HG03432 (cell line): ENCODE measurements around the gene MCCD1.

ENCODE experiments used
- ATAC-seq: cut with Tn5 transposase; IDR thresholded peaks from one replicate; pipeline ENCODE4 v1.9.1; 2021; ENCODE audit warnings: mild to moderate bottlenecking, moderate library complexity; ENCODE audit not compliant: unreplicated experiment

MCCD1 gene

GRCh38 chr6:31510007-31510406 is 18.8 kb upstream of the MCCD1 start:
- ATAC-seq, result no peak

DNA sequence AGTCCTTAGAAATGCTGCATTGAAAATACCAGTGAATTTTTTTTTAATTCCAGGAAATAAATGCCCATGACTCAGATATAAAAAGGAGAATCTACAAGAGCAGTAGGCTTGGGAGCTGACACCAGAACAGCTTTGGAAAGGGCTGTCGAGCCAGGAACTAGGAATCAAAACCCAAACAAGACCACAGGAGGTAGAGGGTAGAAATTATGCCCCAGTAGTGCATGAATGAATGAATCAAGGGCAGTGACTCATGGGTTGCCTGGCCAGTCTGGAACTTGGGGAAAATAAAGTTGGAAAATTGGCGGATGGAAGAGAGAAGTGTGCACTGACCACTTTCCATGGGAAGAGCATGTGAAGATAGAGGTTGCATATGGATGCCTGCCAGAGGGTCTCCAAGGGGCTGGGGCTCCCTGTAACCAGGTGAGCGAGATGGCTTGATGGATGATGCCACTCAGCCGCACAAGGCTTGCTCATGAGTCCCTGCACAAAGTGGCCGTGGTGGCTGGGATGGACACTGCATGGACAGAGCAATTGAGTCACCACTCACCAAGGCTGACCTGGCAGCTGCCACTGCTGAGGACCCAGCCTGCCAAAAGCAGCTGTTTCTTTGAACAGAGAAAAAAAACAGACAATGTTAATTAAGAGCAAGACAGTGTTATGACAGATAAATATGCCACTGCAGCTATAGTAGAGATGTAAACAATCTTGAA is 15.2 kb upstream of the MCCD1 start:
- ATAC-seq, result no peak

DNA sequence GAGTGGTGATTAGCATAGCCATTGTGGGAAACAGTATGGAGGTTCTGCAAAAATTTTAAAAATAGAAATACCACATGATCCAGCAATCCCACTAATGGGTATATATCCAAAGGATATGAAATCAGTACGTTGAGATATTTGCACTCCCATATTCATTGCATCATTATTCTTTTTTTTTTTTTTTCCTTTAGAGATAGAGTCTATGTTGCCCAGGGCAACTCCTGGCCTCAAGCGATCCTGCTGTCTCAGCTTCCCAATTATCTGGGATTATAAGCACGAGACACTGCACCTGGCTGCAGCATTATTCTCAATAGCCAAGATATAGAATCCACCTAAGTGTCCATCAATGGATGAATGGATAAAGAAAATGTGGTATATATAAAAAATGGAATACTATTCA is 6.9 kb upstream of the MCCD1 start:
- ATAC-seq, result no peak

- ATAC-seq, result no peak
Observed at GRCh38 chr6:31525553-31525931, 3.2 kb upstream of the MCCD1 start.

DNA sequence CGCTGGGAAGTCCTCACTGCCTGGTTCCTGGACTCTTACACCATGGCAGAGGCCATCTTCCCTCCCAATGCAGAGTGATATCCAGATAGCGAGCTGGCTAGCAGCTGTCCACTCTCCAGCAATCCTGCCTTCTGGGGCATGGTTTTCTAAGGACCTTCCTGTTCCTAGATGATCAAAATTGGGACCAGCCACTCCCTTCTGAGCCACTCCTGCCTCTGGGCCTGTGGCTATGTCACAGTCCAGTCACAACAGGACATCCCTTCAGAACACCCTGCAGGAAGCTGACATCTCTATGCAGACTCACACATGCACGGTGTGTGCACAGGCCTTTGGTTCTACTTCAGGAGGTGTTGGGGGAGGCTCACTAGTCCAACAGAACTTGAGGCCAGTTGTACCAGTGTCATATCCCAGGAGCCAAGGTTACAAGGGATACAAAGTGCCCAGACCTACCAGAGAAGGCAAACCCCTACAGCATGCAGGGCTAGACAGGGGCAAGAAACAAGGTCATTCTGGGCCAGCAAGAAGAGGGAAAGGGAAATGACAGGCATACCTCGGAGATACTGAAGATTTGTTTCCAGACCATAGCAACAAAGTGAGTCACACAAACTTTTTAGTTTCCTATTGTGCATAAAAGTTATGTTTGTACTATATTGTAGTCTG is 2.7 kb upstream of the MCCD1 start:
- ATAC-seq, result no peak

- no peak for ATAC-seq
Observed at GRCh38 chr6:31528307-31528777, 420 bp upstream of the MCCD1 start.

- ATAC-seq, result no peak
Observed at GRCh38 chr6:31529329-31530150, 778 bp downstream of the MCCD1 start.

- ATAC-seq, result no peak
Observed at GRCh38 chr6:31530659-31531058, 1.9 kb downstream of the MCCD1 start.

DNA sequence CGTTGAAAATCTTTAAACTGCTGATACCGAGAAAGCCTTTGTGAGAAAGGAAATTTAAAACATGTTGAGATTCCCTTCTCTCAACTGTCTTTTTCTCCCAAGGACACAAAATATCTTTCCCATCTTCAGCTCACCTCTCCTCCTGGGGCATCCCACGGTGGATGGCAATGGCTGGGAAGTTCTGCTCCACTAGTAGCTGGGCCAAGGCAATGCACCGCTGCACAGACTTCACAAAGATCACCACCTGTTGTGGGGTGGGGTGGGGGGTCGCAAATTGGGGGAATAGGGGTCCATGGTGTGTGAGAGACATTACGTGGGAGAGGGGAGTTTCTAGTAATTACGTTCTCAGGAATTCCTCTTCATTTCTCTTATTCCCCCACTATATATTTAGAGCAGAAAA is 2.4 kb downstream of the MCCD1 start:
- ATAC-seq, result no peak

DNA sequence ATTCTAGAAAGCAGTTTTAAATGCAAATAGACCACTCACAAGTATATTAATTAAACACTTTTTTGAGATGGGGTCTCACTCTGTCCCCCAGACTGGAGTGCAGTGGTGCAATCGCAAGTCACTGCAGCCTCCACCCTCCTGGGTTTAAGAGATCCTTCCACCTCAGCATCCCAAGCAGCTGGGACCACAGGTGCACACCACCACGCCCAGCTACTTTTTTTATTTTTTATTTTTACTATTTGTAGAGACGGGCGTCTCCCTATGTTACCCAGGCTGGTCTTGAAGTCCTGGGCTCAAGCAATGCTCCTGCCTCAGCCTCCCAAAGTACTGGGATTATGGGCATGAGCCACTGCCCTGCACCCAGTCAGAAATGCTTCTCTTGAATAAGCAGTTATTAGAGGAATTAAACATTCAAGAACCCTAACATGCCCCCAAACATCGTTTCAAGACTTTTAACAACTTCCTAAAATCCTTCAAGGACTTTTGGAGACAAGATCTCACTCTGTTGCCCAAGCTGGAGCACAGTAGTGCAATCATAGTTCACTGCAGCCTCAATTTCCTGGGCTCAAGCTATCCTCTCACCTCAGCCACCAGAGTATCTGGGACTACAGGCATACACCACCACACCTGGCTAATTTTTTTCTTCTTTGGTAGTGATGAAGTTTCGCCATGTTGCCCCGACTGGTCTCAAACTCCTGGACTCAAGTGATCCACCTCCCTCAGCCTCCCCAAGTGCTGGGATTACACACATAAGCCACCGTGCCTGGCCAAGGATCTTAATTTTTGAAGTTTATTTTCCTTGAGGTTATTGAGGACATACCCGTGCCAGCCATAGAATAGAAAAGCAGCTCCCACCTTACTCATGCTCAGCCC is 3.2 kb downstream of the MCCD1 start:
- no peak for ATAC-seq

GRCh38 chr6:31532644-31533454 is 4.1 kb downstream of the MCCD1 start:
- ATAC-seq, result no peak

GRCh38 chr6:31533455-31533841 is 4.7 kb downstream of the MCCD1 start:
- no peak for ATAC-seq

DNA sequence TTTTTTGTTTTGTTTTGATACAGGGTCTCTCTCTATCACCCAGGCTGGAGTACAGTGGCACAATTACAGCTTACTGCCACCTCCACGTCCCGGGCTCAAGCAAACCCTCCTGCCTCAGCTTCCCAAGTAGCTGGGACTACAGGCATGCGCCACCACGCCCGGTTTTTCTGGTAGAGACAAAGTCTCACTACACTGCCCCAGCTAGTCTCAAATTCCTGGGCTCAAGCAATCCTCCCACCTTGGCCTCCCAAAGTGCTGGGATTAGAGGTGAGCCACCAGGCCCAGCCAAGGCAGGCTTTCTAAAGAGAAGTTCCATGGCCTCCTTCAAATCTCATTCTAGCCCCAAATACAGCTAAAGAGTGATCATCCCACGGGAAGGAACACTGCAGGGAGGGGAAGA is 5.2 kb downstream of the MCCD1 start:
- ATAC-seq, result no peak

DNA sequence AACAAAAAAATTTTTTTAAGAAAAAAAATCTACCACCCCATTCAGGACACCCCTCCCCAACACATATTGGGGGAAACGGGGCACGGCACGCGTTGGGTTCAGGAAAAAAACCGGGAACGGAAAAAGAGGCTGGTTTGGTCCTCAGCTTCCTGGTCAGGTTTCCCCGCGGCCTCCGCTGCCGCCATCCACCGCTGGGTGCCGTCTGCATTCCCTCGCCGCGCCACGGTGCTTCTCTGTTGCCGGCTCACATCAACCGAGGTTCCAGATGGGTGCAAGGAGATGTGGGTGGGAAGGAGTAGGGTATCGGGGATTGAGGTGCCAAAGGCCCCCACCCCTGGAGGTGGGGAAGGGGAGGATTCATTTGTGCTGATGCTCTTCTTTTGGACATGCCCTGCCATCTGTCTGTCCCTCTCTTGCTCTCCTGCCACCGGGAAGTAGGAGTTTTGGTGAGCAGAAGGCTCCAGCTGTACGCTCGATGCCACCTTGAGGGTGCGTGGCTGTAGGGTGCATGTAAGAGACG is 5.8 kb downstream of the MCCD1 start:
- no peak for ATAC-seq

DNA sequence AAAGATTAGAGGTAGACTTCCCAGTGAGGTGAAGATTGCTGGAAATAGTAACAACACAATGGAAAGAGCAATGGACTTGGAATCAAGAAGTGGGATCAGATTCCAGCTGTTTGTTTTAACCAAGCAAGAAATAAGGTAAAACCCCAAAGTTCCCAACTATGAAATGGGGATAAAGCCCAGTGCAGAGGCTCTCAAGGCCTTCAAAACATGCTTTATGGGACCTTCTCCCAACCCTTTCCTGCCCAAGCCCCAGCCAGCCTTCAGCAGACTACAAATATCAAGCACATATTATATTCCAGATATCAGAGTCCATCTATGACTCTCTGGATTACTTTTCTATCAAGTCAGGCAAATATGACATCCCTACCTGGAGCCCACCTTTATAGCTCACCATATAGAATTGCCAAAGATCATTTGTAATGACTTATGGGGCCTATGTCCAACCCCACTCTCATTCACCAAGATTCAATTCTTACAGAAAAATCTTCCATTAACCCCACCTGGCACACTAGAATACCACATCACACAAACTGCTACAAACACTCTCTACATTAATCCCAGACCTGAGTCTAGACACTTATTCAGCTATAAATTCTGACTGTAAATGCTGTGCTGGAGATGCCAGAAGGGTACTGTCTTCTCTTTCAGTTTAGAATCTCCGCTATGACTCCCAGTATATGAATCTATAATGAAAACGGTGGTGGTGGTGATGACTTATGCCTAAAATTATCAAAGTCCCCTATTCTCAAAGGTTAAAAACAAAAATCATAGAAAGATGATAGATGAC is 7.0 kb downstream of the MCCD1 start:
- no peak for ATAC-seq

GRCh38 chr6:31538805-31539400 is 10.1 kb downstream of the MCCD1 start:
- no peak for ATAC-seq

GRCh38 chr6:31540640-31541039 is 11.9 kb downstream of the MCCD1 start:
- ATAC-seq, result no peak

GRCh38 chr6:31541059-31541657 is 12.4 kb downstream of the MCCD1 start:
- ATAC-seq, result no peak
